Inflammatory macrophage treated with lipopolysaccharide for 4 hours (primary cell): ENCODE data around the gene NDEL1.

Experiments used
- DNase-seq: peaks from one replicate; pipeline ENCODE4 v3.0.0-alpha.2; 2020

Gene NDEL1

DNA sequence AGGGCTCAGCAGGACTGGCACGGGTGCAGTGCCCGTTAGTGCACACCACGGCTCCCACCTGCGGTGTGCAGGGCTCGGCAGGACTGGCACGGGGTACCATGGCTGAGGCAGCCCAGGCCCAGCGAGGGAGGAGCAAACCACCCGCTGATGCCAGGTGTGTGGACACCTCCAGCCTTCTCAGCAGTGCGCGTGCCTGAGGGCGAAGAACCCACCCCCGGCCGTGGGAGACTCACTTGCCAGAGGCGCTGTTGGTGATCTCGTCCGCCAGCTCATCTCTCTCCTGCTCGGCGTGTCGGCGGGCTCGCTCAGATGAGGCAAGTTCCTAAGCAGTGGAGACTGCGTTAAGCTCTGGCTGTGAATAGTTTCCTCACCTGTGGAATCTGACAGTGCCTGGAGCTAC, 45.4 kb downstream of the NDEL1 start:
- no peak for DNase-seq

- no peak for DNase-seq
These were observed 46.0 kb downstream of the NDEL1 start for GRCh38 chr17:8481703-8482102.

GRCh38 chr17:8482546-8482945, 46.9 kb downstream of the NDEL1 start:
- DNase-seq, result no peak

GRCh38 chr17:8484465-8484864, 48.8 kb downstream of the NDEL1 start:
- DNase-seq, result no peak

GRCh38 chr17:8485491-8485890, 49.8 kb downstream of the NDEL1 start:
- DNase-seq, result no peak

GRCh38 chr17:8487130-8487645, 51.5 kb downstream of the NDEL1 start:
- DNase-seq, result no peak

- DNase-seq, result no peak
These were observed 52.1 kb downstream of the NDEL1 start for GRCh38 chr17:8487743-8488142.

DNA sequence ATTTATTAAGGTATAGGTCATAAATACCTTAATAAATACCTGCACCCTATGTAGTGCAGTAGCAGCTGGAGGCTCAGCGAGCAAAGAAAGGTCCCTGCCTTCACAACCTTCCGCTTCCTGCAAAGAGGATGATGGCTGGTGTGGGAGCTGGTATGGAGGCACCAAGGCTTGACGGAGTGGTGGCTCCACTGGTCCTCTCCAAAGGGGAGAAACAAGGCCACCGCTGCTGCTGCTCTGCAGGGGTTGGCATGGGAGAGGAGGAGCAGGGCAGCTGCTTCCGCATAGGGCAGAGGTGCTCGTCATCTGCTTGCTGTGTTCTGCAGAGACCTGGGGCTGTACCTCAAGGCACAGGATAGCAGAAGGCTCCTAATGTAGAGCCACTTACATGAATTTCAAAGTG, 52.8 kb downstream of the NDEL1 start:
- DNase-seq, result no peak

DNA sequence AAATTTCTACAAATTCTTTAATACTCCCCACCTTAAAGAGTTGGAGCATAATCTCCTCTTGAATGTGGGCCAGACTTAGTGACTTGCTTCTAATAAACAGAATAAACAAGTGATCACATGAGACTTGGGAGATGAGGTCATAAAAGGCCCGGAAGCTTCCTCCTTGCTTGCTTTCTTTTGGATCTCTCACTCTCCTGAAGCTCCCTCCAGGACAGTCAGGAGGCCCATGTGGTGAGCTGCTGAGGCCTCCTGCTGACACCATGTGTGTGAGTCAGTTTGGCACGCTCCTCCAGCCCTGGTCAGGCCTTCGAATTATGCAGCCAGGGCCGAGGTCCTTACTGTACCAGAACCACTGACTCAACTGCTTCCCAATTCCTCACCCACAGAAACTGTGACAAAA, 53.2 kb downstream of the NDEL1 start:
- DNase-seq, result peak; percentile 65

- DNase-seq, result no peak
These were observed 54.2 kb downstream of the NDEL1 start for GRCh38 chr17:8489841-8490240.

- no peak for DNase-seq
These were observed 54.8 kb downstream of the NDEL1 start for GRCh38 chr17:8490256-8491023.

DNA sequence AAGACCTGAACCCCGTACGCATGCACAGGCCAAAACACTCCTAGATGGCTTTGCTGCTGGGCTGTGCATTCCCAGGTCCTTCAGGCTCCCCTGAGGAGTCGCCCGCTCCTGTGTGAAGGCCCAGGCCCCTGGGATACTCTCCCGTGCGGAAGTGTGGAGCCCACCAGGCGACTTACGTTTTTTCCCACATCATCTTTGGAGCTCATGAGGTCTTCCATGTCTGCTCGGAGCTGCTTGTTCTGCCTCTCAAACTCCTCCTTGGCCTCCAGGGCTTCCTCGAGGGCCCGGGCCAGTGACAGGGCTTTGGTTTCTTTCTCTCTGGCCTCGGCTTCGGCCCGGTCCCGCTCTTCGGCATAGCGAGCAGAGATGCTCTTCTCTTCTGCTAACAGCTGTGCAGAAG, 56.4 kb downstream of the NDEL1 start:
- no peak for DNase-seq

GRCh38 chr17:8494021-8494420, 58.3 kb downstream of the NDEL1 start:
- no peak for DNase-seq

GRCh38 chr17:8494506-8495111, 58.9 kb downstream of the NDEL1 start:
- no peak for DNase-seq

- DNase-seq, result no peak
These were observed 60.4 kb downstream of the NDEL1 start for GRCh38 chr17:8496081-8496480.

DNA sequence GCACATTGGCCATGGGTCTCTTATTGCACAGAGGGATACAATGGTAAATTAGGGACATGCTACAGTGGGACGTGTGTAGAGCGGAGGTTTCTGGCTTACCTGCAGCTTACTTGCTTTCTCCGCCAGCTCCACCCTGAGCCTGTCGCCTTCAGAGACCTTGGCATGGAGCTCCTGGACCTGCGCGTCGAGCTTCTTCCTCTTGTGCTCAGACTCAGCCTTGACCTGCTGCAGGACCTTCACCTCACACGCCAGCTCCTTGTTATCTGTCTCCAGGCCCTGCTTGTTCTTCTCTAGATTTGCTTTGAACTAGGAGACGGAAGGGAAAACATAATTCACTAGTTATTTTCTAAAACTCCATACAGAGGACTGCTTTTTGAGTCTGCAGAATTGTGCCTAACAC, 63.5 kb downstream of the NDEL1 start:
- DNase-seq, result no peak

DNA sequence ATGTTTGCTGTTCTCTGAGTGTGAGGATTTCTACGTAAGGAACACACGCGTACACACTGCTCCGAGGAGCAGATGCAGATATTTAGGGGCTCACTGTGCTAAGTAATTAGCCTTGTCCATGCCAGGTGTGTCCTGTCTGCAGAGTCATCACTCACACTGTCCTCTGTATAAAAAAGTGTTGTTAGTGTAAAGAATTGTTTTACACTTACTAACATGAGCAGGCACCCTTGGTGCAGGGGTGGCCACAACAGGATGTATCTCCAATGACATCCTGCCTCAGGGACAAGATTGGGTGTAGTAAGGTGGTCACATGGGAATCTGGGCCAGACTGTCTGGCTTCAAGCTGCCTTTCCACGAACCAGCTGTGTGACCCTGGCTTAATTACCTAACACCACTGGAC, 63.9 kb downstream of the NDEL1 start:
- no peak for DNase-seq

GRCh38 chr17:8500609-8501008, 64.9 kb downstream of the NDEL1 start:
- DNase-seq, result no peak

GRCh38 chr17:8502126-8502525, 66.4 kb downstream of the NDEL1 start:
- no peak for DNase-seq

GRCh38 chr17:8503368-8503767, 67.7 kb downstream of the NDEL1 start:
- no peak for DNase-seq

GRCh38 chr17:8503807-8504206, 68.1 kb downstream of the NDEL1 start:
- no peak for DNase-seq

- DNase-seq, result no peak
These were observed 69.0 kb downstream of the NDEL1 start for GRCh38 chr17:8504460-8505207.

DNA sequence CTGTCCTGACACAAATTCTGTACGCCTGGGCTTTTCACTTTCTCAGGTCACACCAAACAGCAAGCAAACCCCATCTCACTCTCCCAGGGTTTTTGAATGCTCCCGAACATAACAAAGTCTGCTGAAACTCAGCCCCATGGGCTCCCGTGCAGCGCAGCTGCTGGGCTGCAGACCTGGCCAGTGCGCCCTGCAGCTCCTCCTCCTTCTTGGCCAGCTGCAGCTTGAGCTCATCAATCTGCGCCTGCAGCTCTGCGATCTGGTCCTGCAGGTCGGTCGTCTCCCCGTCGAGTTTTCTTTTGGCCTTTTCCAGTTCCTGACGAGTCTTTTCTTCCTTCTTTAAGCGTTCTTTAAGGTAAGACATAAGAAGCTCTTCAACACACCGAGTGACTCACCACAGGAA, 70.5 kb downstream of the NDEL1 start:
- DNase-seq, result no peak

GRCh38 chr17:8514801-8515200, 79.1 kb downstream of the NDEL1 start:
- no peak for DNase-seq
